Stimulated activated CD8-positive, alpha-beta memory T cell treated with anti-CD3 and anti-CD28 coated beads, Interleukin-12 subunit alpha, Interleukin-12 subunit beta, amount 100 ng/mL, for 1 hour (primary cell): ENCODE data around the gene SF3B5.
"Not testable (repeated sequence)": the region's sequence is repeated elsewhere in the genome, so short reads cannot be mapped to it uniquely, and the experiment has no call there.

ENCODE experiments used
- DNase-seq: peaks from one replicate; pipeline ENCODE4 v3.0.0-alpha.2; 2020; ENCODE audit warnings: low read depth

The SF3B5 gene

GRCh38 chr6:144104898-144105487 lies 9.6 kb upstream of the SF3B5 start:
- no peak for DNase-seq

DNA sequence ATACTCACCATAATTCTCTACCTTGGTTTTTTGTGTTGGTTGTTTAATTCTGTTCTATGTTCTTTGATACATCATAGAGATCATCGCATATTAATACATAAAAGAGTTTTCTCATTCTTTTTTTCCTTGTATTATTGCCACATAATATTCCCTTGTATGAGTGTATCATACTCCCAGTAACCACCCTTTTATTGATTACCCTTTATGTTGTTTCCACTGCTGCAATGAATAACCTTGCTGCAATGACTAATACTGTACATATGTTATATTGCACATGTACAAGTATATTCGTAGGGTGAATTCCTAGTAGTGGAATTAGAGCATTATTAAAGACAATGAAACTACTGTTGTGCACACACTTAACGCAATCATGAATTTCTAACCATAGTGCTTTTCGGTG lies 9.1 kb upstream of the SF3B5 start:
- no peak for DNase-seq

- DNase-seq, result no peak
These were observed 7.7 kb upstream of the SF3B5 start for GRCh38 chr6:144103026-144103563.

DNA sequence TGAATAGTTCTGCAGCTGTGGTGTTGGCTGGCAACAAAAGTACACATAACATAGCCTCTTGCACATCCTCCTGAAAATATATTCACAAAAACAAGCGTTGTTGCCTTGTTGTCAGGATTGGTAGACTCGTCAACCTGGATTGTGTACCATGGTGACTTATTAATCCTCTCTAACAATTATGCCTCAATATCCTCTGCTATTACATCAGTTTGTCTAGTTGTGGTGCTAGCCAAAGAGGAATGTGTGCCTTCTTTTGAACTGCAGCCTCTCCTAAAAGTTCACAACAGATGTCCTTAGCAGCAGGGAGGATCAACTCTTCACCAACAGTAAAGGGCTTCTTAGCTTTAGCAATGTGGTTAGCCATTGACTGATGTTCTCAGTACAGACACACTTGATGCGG lies 3.6 kb upstream of the SF3B5 start:
- no peak for DNase-seq

- DNase-seq, result no peak
These were observed 641 bp downstream of the SF3B5 start for GRCh38 chr6:144094731-144095133.

DNA sequence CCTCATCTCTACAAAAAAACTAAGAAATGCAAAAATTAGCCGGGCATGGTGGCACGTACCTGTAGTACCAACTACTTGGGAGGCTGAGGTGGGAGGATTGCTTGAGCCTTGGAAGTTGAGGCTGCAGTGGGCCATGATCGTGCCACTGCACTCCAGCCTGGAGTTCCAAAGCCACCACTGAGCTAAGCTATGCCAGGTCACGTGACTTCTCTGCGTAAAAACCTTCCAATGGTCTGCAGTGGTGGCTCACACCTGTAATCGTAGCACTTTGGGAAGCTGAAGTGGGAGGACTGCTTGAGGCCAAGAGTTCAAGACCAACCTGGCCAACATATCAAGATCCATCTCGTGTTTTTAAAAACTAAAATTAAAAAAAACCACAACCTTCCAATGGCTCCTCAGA lies 1.7 kb downstream of the SF3B5 start:
- no peak for DNase-seq

GRCh38 chr6:144093236-144093635 lies 2.1 kb downstream of the SF3B5 start:
- no peak for DNase-seq

DNA sequence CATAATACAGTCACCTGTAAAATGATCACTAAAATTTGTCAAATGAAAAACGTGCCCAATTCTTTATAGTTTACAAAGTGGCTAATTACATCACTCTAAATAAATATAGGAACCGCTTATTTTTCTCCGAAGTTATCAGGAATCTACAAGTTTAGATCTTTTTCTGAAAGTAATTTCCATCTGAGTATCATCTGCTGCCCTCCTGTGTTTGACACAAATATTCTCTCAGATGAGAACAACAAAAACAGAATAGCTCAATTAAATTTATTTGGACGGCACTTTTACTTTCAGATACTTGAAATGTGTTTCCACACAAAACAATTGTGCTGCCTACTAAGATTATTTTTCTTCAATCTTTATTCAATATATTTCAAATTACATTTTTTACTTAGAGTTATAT lies 5.0 kb downstream of the SF3B5 start:
- no peak for DNase-seq

DNA sequence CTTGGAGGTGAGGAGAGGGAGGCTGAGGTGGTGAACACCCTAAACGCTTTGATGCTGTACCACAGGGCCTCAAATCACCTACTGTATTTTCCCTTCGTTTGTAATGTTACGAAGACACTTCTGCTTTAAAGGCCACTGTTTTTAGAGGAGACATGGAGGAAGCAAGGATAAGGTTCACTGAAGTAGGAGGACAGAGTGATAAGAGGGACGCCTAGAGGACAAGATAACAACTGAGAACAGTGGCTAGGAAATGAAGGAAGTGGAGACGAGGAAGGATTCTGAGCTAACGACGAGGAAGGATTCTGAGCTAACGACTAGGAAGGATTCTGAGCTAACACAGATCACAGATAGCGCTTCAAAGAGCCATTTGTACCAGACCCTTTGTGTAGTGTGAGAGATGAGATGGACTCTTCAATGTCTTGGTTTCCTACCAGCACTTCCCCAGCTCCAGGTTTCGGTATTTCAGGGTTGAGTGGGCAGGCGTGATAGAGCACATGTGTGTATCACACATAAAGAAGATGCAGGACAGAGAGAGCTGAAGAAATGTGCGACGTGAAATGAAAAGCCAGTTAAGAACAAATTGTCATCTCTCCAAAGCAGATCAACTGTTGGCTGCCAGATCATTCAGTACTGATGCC lies 7.5 kb downstream of the SF3B5 start:
- DNase-seq, result no peak

DNA sequence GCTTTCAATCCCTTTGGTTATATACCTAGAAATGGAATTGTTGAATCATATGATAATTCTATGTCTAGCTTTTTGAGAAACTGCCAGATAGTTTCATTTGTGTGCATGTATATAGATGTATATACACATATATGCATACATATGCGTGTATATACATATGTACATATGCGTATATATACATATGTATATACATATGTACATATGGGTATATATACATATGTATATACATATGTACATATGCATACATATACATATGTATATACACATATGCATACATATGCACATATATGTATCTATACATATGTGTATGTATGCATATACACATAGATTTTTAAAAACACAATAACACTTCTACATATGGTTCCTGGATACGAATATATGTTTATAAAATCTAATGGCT lies 8.4 kb downstream of the SF3B5 start:
- DNase-seq, result no peak

DNA sequence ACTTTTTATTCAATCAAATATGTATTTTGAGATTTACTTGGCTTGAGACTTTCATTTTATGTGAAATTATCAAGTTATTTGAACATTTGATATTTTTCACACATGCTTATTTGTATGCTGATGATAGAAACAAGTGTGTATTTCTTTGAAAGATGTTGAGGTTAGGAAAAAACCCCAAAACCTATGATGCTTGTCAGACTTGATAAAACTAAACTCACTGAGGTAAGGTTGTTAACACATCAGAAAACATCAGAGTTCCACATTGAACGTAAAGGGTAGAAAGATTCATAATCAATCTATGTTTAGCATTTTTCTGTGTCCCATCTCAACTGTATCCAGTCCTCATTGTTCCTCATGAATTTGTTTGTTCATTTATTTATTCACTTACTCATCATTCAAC lies 12.2 kb downstream of the SF3B5 start:
- DNase-seq, result no peak

GRCh38 chr6:144082412-144082811 lies 13.0 kb downstream of the SF3B5 start:
- not testable (repeated sequence) for DNase-seq

GRCh38 chr6:144077871-144078270 lies 17.5 kb downstream of the SF3B5 start:
- DNase-seq, result no peak

GRCh38 chr6:144075875-144076274 lies 19.5 kb downstream of the SF3B5 start:
- DNase-seq, result no peak

- no peak for DNase-seq
These were observed 20.2 kb downstream of the SF3B5 start for GRCh38 chr6:144075187-144075586.

GRCh38 chr6:144073024-144073423 lies 22.3 kb downstream of the SF3B5 start:
- no peak for DNase-seq

DNA sequence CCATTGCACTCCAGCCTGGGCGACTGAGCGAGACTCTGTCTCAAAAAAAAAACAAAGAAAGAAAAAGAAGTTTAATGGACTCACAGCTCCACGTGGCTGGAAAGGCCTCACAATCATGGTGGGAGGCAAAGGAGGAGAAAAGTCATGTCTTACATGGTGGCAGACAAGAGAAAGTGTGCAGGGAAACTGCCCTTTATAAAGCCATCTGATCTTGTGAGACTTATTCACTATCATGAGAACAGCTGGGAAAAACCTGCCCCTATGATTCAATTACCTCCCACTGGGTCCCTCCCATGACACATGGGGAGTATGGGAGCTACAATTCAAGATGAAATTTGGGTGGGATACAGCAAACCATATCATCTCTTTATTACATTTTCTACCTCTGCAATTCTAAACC lies 25.9 kb downstream of the SF3B5 start:
- DNase-seq, result no peak

DNA sequence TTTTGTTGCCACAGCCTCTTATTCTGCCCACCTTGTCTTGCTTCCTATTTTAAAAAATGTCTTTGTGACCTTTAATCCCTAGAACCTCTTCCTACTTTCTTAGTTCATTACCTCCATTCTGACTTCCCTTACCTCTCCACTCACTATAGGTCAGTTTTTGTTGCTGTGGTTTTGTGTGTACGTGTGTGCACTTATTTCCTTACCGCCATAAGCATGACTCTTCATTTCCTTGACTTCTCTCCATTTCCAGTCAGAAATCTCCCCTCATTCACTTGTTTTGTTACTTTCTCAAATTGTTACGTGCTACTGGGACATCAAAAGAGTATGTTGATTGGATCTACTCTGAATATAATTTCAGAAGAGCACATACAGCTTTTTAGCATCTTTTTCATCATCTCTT lies 26.6 kb downstream of the SF3B5 start:
- DNase-seq, result no peak

DNA sequence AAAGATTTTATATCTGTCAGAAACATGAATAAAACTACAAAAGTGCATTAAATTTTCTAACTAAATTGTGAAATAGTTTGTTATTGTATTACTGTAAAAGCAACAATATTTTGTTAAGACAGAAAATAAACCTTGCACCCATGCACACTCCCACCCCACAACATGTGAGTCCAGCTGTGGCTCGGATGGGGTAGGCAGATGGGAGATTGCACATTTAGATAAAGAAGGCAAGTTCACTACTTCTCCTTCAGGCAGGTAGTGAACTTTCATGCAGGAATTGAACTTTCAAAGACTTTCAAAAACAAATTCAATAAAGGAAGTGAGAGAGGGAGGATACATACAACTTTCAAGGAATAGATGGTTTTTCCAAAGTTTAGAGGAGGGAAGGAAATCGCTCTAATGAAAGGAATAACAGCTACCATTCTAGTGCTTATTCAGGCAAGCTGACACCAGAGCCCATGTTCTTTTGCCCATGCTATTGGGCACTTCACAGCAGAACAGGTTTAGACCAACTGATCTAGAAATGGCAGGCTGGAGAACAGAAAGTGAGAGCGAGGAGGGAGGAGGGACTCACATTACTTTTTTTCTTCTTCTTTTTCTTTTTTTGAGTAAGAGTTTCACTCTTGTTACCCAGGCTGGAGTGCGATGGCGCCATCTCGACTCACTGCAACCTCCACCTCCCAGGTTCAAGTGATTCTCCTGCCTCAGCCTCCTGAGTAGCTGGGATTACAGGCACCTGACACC lies 28.5 kb downstream of the SF3B5 start:
- no peak for DNase-seq

DNA sequence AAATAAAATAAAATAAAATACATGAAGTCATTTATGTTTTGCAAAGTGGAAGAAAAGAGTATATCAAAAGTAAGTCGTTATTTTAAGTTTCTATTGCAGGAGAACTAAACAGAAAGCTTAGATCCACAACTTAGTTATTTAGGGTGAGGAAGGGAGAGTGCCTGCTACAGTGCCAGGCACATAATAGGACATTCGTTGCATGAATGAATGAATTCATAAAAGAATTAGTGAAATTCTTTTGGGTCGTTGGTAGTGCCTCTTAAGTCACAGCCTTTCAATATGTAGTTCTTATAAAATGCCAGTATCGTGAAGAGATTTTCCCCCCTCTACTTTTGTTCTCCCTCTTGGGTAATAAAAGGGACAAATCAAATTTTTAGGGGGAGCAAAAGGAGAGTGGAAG lies 29.1 kb downstream of the SF3B5 start:
- no peak for DNase-seq

DNA sequence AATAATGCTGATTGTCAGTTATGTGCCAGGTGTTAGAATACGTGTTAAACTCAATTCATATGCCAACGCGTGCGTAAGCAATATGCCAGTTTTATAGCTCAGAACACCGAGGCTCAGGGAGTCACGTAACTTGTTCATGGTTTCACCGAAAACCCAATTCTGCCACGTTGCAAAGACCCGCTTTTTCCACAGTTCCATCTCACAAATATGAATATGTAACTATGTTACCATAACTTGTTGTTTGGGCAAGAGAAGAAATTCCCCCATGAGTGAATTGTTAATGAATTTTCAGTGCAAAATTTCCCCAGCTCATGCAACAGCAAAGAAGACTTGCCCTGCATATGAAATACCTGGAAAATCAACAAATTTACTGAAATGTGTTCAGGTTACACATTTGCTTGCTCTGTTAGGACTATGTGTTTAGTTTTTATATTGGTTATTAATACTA lies 30.1 kb downstream of the SF3B5 start:
- no peak for DNase-seq

- peak; percentile 42 for DNase-seq
These were observed 30.8 kb downstream of the SF3B5 start for GRCh38 chr6:144064402-144065212.
